ENCODE measurements around the gene FOXK1.

The FOXK1 gene

GRCh38 chr7:4744391-4745264, 62.5 kb downstream of the FOXK1 start:
- DNase-seq (ENCODE audit: low read depth in 2 of 2) = peak; percentile 24 to 57

- DNase-seq (ENCODE audit: low read depth in 2 of 2) = no peak
These were observed 63.3 kb downstream of the FOXK1 start for GRCh38 chr7:4745265-4745919.

GRCh38 chr7:4745971-4746919, 64.2 kb downstream of the FOXK1 start:
- DNase-seq (ENCODE audit: low read depth in 2 of 2) = no peak

GRCh38 chr7:4747013-4747412, 64.9 kb downstream of the FOXK1 start:
- DNase-seq (ENCODE audit: low read depth in 2 of 2) = no peak

GRCh38 chr7:4747746-4748145, 65.7 kb downstream of the FOXK1 start:
- DNase-seq (ENCODE audit: low read depth in 2 of 2) = no peak

- no peak for DNase-seq (ENCODE audit: low read depth in 2 of 2)
These were observed 66.2 kb downstream of the FOXK1 start for GRCh38 chr7:4748231-4748681.

- no peak for DNase-seq (ENCODE audit: low read depth in 2 of 2)
These were observed 67.3 kb downstream of the FOXK1 start for GRCh38 chr7:4749363-4749762.

- DNase-seq (ENCODE audit: low read depth in 2 of 2) = no peak
These were observed 67.7 kb downstream of the FOXK1 start for GRCh38 chr7:4749798-4750197.

- no peak for DNase-seq (ENCODE audit: low read depth in 2 of 2)
These were observed 69.4 kb downstream of the FOXK1 start for GRCh38 chr7:4751398-4751947.

- DNase-seq (ENCODE audit: low read depth in 2 of 2) = peak; percentile 84 to 88
These were observed 71.7 kb downstream of the FOXK1 start for GRCh38 chr7:4753598-4754432.

- no peak for DNase-seq (ENCODE audit: low read depth in 2 of 2)
These were observed 72.4 kb downstream of the FOXK1 start for GRCh38 chr7:4754433-4755010.

GRCh38 chr7:4755045-4755444, 73.0 kb downstream of the FOXK1 start:
- DNase-seq (ENCODE audit: low read depth in 2 of 2) = no peak

- DNase-seq (ENCODE audit: low read depth in 2 of 2) = no peak
These were observed 76.0 kb downstream of the FOXK1 start for GRCh38 chr7:4758111-4758510.

GRCh38 chr7:4758791-4759190, 76.7 kb downstream of the FOXK1 start:
- no peak for DNase-seq (ENCODE audit: low read depth in 2 of 2)

GRCh38 chr7:4759211-4759610, 77.1 kb downstream of the FOXK1 start:
- DNase-seq (ENCODE audit: low read depth in 2 of 2) = no peak

GRCh38 chr7:4760952-4761351, 78.9 kb downstream of the FOXK1 start:
- no peak for DNase-seq (ENCODE audit: low read depth in 2 of 2)

GRCh38 chr7:4762121-4763055, 80.3 kb downstream of the FOXK1 start:
- DNase-seq (ENCODE audit: low read depth in 2 of 2) = no peak

- no peak for DNase-seq (ENCODE audit: low read depth in 2 of 2)
These were observed 81.1 kb downstream of the FOXK1 start for GRCh38 chr7:4763091-4763793.

GRCh38 chr7:4763794-4764185, 81.7 kb downstream of the FOXK1 start:
- no peak for DNase-seq (ENCODE audit: low read depth in 2 of 2)
